Stimulated activated CD8-positive, alpha-beta memory T cell treated with anti-CD3 and anti-CD28 coated beads, Interleukin-2, amount 100 ng/mL, for 48 hours (primary cell): ENCODE results near the gene CNIH2.
"Not testable (repeated sequence)": the region's sequence is repeated elsewhere in the genome, so short reads cannot be mapped to it uniquely, and the experiment has no call there.

ENCODE experiments used
- DNase-seq, 2 donors: peaks; one replicate each; pipeline ENCODE4 v3.0.0-alpha.2; 2020; ENCODE audit warnings: low read depth in 2 of 2

Gene CNIH2

GRCh38 chr11:66291303-66291705 lies 13.3 kb downstream of the CNIH2 start:
- no peak for DNase-seq

- no peak for DNase-seq
Measured at GRCh38 chr11:66291706-66292542, 13.9 kb downstream of the CNIH2 start, which contains the start of gene TMEM151A. TMEM151A (plus strand) TSS chr11:66291894; CDS start chr11:66292014, 120 bp downstream.

- DNase-seq, result no peak
Measured at GRCh38 chr11:66292543-66293332, 14.8 kb downstream of the CNIH2 start.

- DNase-seq, result no peak
Measured at GRCh38 chr11:66293352-66293751, 15.4 kb downstream of the CNIH2 start.

GRCh38 chr11:66293777-66294625 lies 16.0 kb downstream of the CNIH2 start:
- DNase-seq, result no peak

GRCh38 chr11:66294626-66295620 lies 16.9 kb downstream of the CNIH2 start:
- no peak for DNase-seq

GRCh38 chr11:66297610-66298009 lies 19.6 kb downstream of the CNIH2 start:
- no peak for DNase-seq

- DNase-seq, result no peak
Measured at GRCh38 chr11:66299186-66299585, 21.2 kb downstream of the CNIH2 start.

- no peak for DNase-seq
Measured at GRCh38 chr11:66302656-66303055, 24.7 kb downstream of the CNIH2 start.

- no peak for DNase-seq
Measured at GRCh38 chr11:66309475-66309874, 31.5 kb downstream of the CNIH2 start.

- DNase-seq, result no peak
Measured at GRCh38 chr11:66310324-66310723, 32.3 kb downstream of the CNIH2 start.

- DNase-seq, result not testable (repeated sequence)
Measured at GRCh38 chr11:66310803-66311440, 32.9 kb downstream of the CNIH2 start.

- no peak for DNase-seq
Measured at GRCh38 chr11:66311470-66311964, 33.5 kb downstream of the CNIH2 start.

- peak; percentile 94 to 96 for DNase-seq
Measured at GRCh38 chr11:66311965-66312548, 34.1 kb downstream of the CNIH2 start.

GRCh38 chr11:66312549-66313320 lies 34.8 kb downstream of the CNIH2 start:
- peak; percentile 90 to 95 for DNase-seq

- DNase-seq, result no peak
Measured at GRCh38 chr11:66313321-66314185, 35.6 kb downstream of the CNIH2 start.

- no peak for DNase-seq
Measured at GRCh38 chr11:66314186-66314501, 36.2 kb downstream of the CNIH2 start.
